Measurements from ENCODE around the gene SHTN1. TPM values are rescaled to one million over a fixed set of nuclear protein-coding genes. Genes with fewer than 3 reads are reported as not detected.

The SHTN1 gene
- polyA plus RNA-seq, 12 donors = 3.8 to 18.6 (median 6.7) TPM; not detected in 1

DNA sequence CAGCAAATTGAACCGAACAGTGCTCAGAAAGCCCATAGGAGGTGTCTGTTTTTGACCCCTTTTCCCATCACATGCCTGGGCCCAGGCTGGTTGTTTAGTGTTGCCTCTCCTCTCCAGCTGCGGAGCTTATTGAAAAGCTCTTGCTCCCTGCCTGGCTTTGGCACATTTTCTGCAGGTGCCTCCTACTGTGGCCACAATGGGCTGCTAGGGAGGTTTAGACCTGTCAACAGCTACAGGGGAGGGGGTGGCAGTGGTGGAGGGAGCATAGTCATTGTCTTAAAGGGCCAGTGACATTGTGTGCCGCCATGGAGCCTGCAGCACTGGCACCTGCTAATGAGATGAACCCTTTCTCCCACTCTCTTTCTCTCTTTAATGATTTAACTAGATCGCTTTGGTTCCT, 168.9 kb downstream of the SHTN1 start:
- no peak for DNase-seq

- no peak for DNase-seq
These were observed 169.3 kb downstream of the SHTN1 start for GRCh38 chr10:116835658-116836057.

- no peak for DNase-seq
These were observed 170.7 kb downstream of the SHTN1 start for GRCh38 chr10:116833986-116834985.

DNA sequence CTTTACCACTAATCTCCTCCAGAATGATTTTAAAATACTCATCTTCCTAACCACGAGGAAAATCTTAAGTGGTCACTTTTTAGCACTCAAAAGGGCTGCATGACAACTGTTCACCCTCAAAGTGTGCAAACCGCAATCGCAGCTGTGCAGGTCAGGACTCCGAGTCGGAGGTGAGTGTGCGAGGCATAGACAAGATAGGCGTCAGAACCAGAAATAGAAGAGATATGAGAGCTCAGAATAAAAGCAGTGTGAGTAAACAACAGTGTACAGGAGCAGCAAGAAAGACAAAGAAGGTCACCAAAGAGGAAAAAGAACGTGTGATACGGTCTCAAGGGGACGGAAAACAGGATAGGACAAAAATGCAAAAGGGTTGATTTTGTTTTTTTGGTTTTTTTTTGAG, 173.2 kb downstream of the SHTN1 start:
- DNase-seq = no peak

Other genes with a start within 250 kb of the SHTN1 start
- 1 to 10 TPM in 2 of 12 donors, under 1 TPM in 8, not detected in 2; 0.18 to 1.5 (median 0.54) TPM for gene ENO4, start 155.7 kb downstream of the SHTN1 start, polyA plus RNA-seq (ENCODE audit: insufficient read length in 12 of 12)
- not detected for gene VAX1, start 133.1 kb upstream of the SHTN1 start, polyA plus RNA-seq (ENCODE audit: insufficient read length in 12 of 12)
- not detected for gene KCNK18, start 192.3 kb upstream of the SHTN1 start, polyA plus RNA-seq (ENCODE audit: insufficient read length in 12 of 12)
- 1 to 10 TPM in 1 of 12 donors, under 1 TPM in 9, not detected in 2; 0.12 to 1.7 (median 0.44) TPM for gene SLC18A2, start 235.9 kb upstream of the SHTN1 start, polyA plus RNA-seq (ENCODE audit: insufficient read length in 12 of 12)

All from muscle of arm (tissue), 12 donors.